ENCODE measurements around the gene ESRRB.

The ESRRB gene

DNA sequence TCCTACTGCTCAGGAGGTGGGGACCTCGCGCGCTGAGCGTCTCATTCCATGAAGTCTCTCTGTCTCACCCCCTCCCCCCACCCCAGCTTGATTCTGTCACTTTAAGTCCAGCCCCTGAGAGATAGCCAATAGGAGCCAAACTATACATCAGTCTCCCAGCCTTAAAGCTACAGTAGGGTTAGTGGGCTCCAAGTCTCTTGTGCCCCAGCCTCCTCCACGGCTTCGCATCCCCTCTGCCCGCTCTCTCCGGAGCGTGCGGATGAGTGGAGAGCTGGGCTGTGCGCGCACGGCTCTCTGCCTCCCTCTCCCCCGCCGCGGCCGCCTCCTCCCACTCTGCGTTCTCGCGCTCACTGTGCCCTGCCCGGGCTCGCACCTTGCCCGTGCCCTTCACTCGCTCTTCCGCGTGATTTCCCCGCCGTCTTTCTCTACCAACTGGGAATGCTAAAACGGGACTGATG, at the start of gene ESRRB:
Gene ESRRB (plus strand): TSS at position 191 of the 458 bp plus-strand sequence. CDS start 265 bp downstream, at position 456.
- Histone ChIP-seq H3K36me3 (ENCODE audit: insufficient read depth, low read length) (no peaks in the 10 kb centered on the region), H3K9me3 (ENCODE audit: control insufficient read depth, insufficient read depth, low read length) (no peaks in the 10 kb centered on the region), H3K4me1 (ENCODE audit: insufficient read depth, low read length) (peaks cover 5% of the 10 kb centered on the region; the same call in 1 of the 2 replicates), H3K9ac (ENCODE audit: low read depth, low read length) (peak within 1 kb of the TSS; percentile 52; the same call in 1 of the 2 replicates)

DNA sequence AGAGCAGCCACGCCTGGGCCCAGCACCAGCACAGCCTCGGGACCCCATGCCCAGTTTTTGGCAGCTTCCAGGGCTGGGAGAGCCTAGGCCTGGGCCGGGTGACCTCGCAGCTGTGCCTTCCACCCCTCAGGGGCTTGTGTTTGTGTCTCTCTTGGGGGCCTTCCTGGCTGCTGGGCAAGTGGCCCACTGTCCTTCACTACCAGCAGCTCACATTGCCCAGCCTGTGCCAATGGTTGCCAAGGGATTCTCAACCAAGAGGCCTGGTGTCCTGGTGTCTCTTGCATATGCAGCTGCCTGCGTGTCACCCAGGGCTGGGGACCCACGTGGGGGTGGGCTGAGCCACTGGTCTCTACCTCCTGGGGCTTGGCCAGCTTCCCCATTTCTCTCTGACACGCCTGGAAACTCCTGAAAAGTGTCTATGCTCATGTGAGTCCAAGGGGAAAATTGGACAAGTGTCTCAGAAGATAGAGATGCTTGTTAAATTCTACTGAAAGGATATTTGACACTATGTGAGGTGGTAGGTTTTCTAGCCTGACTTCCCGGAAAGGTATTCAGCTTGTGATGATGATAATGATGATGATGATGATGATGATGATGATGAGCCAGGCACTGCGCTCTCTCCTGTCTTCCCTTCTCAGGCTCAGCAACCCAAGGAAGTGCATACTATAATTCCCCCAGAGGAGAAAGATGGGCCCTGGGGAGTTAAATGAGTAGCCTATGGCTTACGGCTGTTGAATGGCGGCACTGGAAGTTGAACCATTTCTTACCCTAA, 48.8 kb upstream of the ESRRB start:
- Histone ChIP-seq H3K4me1 (ENCODE audit: insufficient read depth, low read length) (peaks cover 12% of the 10 kb centered on the region), H3K9ac (ENCODE audit: low read depth, low read length) (no peak overlapping the region), H3K36me3 (ENCODE audit: insufficient read depth, low read length) (no peaks in the 10 kb centered on the region), H3K9me3 (ENCODE audit: control insufficient read depth, insufficient read depth, low read length) (no peaks in the 10 kb centered on the region)

DNA sequence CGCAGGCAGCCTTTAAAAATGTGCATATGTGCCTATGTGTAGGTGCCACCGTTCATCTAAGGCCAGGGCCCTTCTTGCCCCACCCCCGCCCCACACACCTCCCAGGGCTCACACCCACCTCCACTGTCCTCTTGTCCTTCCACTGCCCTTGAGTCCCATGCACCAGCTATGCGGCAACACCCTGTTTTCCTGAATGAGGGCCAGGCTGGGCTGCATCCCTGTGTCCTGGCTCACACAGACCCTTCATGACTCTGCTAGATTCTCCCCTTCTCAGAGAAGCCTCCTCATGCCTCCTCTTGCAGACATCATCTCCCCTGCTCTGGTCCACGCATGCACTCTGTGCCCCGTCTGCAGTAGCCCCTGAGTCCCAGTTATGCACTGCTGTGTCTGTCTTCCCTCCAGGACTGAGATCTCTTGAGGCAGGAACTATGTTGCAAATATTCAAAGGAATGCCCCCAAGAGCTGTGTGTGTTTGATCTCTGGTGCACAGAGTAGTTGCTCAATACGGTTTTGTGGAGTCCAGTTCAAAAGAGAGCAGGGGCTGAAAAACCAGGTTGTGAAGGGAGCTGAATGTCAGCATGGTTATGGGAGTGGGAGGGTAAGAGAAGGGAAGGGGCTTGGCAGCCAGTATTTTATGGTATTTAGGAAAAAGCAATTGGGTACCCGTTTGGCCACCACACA, 47.3 kb upstream of the ESRRB start:
- H3K9me3 ChIP-seq (ENCODE audit: control insufficient read depth, insufficient read depth, low read length) = no peaks in the 10 kb centered on the region
- no peak overlapping the region for H3K9ac ChIP-seq (ENCODE audit: low read depth, low read length)
- H3K36me3 ChIP-seq (ENCODE audit: insufficient read depth, low read length) = no peaks in the 10 kb centered on the region
- H3K4me1 ChIP-seq (ENCODE audit: insufficient read depth, low read length) = peaks cover 12% of the 10 kb centered on the region

DNA sequence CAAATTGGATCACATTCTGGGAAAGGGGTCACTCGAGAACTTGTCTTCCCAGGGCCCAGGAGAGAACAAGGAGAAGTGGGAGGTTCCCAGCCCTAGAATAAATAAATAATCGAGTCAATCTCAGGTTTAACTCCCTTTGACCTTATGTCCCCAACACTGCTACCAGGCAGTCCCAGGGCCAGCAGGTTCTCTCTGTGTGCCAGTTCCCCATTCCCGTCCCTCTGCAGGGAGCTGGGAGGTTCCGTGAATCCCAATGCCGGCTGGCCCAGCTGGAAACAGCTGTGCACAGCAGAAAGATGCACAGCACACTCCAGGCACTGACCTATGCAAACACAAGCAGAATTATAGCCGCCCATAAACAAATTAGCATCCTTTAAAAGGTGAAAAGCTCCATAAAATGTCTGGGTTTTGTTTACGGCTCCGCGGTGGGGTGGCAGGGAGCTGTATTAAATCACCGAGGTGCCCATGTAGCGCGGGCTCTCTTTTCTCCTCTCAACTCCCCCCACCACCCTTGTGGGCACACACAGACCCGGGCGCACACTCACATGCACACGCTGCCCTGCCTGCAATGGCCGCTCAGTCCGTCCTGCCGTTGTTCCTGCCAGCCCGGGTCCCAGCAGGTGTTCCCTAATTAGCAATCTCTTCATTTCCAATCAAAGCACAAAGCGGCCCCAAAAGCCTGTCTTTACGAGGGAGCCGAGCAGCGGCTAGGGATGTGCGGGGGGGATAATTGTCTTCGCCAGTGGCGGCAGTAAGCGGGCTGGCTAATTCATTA, 46.6 kb upstream of the ESRRB start:
- H3K9ac ChIP-seq (ENCODE audit: low read depth, low read length) = peak overlapping the region; percentile 52
- no peaks in the 10 kb centered on the region for H3K9me3 ChIP-seq (ENCODE audit: control insufficient read depth, insufficient read depth, low read length)
- peaks cover 14% of the 10 kb centered on the region for H3K4me1 ChIP-seq (ENCODE audit: insufficient read depth, low read length)
- no peaks in the 10 kb centered on the region for H3K36me3 ChIP-seq (ENCODE audit: insufficient read depth, low read length)

DNA sequence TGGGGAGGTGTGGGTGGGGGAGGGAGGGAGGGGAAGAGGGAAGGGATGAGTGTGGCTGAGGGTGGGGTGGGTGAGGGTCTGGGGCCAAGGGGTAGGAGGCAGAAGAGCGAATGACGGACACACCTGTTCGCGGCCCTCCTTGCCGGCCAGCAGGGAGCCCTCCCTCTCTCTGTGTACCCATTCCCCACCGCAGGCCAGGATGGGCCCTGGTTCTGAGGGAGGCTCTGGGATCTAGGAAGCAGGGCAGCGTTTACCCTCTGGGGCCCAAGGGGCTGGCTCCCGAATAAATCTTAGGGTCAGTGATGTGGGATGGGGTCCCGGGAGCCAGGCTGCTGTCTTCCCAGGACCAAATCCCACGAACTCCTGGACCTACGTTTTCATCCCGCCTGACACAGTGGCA, 46.0 kb upstream of the ESRRB start:
- no peaks in the 10 kb centered on the region for H3K36me3 ChIP-seq (ENCODE audit: insufficient read depth, low read length)
- peaks cover 14% of the 10 kb centered on the region for H3K4me1 ChIP-seq (ENCODE audit: insufficient read depth, low read length)
- H3K9me3 ChIP-seq (ENCODE audit: control insufficient read depth, insufficient read depth, low read length) = no peaks in the 10 kb centered on the region
- H3K9ac ChIP-seq (ENCODE audit: low read depth, low read length) = peak overlapping the region; percentile 52; the same call in 1 of the 2 replicates

DNA sequence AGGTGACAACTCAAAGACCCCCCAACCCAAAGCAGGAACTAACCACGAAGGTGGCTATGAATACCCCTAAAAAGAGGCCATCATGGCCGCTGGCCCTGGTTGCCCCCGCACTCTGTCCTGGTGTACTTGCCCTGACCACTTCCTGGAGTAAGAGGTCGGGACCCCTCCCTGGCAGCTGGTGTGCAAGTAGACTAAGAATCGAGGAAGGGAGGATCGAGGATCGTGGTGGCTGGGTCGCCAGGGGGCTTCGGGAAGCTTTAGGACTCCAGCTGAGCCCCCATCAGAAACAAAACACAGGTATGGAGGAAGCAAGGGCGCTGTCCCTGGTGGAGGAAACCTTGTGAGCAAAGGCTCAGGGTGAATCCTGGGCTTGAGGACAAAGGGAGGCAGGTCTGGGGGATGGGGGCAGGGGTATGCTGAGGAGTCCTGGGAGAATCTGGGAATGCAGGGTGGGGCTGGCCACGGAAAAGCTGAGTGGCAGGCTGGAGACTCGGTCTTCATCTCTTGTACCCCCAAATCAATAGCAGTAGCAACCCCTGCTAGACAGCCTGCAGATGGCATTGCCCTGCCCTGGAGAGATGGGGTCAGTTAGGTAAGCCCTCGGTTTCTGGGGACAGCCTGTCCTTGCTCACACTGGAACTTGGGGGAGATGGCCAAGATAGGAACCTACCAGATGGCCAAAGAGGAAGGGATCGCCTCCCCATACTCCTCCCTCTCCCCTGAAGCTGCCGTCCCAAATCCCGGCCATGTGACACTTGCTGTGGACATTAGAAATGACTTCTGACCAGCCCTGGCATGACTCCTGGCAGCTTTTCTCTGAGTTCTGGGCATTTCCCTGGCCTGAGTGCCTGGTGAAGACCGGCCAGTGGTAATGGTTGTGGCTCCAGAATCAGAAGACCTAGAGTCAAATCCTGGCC, 45.3 kb upstream of the ESRRB start:
- no peaks in the 10 kb centered on the region for H3K9me3 ChIP-seq (ENCODE audit: control insufficient read depth, insufficient read depth, low read length)
- H3K4me1 ChIP-seq (ENCODE audit: insufficient read depth, low read length) = peaks cover 14% of the 10 kb centered on the region
- no peaks in the 10 kb centered on the region for H3K36me3 ChIP-seq (ENCODE audit: insufficient read depth, low read length)
- peak overlapping the region; percentile 14; the same call in 1 of the 2 replicates for H3K9ac ChIP-seq (ENCODE audit: low read depth, low read length)

DNA sequence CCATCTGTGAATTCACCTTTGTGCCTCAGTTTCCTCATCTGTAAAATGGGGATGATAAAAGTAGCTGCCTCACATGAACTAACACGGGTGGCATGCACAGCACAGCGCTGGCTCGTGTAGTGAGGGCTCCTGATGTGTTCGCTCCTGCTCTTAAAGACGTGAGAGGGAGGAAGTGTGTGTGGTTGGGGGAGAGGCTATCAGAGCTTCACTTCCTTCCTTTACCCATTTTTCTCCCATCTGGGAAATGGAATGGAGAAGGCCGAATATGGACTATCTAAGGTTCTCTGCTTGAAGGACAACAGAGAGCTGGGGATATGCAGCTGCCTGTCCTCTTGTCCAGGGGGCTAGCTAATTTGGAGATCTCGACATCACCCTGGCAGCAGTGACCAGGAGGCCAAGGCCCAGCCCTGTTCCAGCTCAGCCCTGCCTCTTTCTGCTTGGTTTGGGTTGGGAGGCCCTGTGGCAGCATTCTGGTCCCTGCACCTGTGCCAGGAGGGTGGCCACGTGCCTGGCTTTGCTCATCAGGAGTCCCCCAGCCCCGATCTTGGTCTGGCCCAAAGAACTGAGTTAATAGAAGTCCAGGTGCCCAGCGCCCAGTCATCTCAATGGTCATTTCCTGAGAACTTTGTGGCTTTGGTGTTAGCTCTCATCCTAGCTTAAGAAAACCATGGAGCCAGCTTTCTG, 44.5 kb upstream of the ESRRB start:
- no peaks in the 10 kb centered on the region for H3K9me3 ChIP-seq (ENCODE audit: control insufficient read depth, insufficient read depth, low read length)
- no peak overlapping the region for H3K9ac ChIP-seq (ENCODE audit: low read depth, low read length)
- peaks cover 14% of the 10 kb centered on the region for H3K4me1 ChIP-seq (ENCODE audit: insufficient read depth, low read length)
- H3K36me3 ChIP-seq (ENCODE audit: insufficient read depth, low read length) = no peaks in the 10 kb centered on the region

DNA sequence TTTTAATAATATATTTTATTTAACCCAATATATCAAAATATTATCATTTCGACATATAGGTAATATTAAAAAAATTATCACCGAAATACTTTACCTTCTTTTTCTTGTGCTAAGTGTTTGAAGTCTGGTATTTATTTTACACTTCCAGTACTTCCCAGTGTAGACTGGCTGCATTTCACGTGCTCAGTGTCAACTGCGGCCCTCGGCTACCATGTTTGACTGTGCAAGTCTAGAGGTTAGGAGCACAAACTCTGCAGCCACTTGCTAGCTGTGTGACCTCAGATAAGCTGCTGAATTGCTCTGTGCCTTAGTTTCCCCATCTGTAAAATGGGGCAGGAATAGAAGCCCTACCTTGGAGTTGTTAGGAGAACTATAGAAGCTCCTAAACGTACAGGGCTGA, 42.3 kb upstream of the ESRRB start:
- H3K4me1 ChIP-seq (ENCODE audit: insufficient read depth, low read length) = peaks cover 11% of the 10 kb centered on the region
- H3K9me3 ChIP-seq (ENCODE audit: control insufficient read depth, insufficient read depth, low read length) = no peaks in the 10 kb centered on the region
- H3K36me3 ChIP-seq (ENCODE audit: insufficient read depth, low read length) = no peaks in the 10 kb centered on the region
- H3K9ac ChIP-seq (ENCODE audit: low read depth, low read length) = no peak overlapping the region

DNA sequence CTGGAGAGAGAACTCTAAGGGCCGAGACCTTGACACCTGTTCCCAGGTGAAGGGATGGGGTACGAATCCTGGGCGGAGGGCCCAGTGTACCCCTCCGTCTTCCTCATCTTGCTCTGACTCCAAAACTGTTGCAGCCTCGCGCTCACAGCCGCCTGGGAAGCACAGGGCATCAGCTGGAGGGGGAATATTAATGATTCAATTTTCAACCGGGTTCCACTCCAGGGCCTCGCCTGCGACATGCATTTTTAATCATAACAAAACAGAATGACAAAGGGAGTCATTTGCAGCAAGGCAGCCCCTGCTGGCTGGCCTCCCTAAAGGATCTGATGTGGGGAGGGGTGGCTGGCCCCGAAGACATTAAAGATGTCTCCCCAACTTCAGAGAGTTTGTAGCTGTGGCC, 41.6 kb upstream of the ESRRB start:
- H3K9ac ChIP-seq (ENCODE audit: low read depth, low read length) = no peak overlapping the region
- H3K36me3 ChIP-seq (ENCODE audit: insufficient read depth, low read length) = no peaks in the 10 kb centered on the region
- H3K4me1 ChIP-seq (ENCODE audit: insufficient read depth, low read length) = peaks cover 6% of the 10 kb centered on the region; the same call in 1 of the 2 replicates
- no peaks in the 10 kb centered on the region for H3K9me3 ChIP-seq (ENCODE audit: control insufficient read depth, insufficient read depth, low read length)

DNA sequence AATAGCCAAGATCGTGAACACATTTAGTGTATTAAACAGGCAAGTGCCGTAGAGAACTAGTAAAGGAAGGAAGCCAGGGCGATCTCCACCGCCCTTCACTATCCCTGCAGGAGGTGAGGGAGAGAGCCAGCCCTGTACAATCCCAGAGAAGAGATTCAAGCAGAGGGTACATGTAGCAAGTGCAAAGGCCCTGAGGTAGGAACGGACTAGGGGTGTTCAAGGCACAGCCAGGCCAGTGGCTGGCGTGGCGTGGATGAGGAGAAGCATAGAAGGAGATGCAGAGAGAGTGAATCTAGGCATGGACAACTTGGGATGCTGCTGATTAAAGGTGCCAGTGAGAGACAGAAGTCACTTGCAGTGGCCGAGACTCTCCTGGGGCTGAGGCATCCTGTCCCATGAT, 39.1 kb upstream of the ESRRB start:
- Histone ChIP-seq H3K36me3 (ENCODE audit: insufficient read depth, low read length) (no peaks in the 10 kb centered on the region), H3K4me1 (ENCODE audit: insufficient read depth, low read length) (0 out of 2 replicates have a peak, but pooled peaks cover 2% of the 10 kb centered on the region), H3K9me3 (ENCODE audit: control insufficient read depth, insufficient read depth, low read length) (no peaks in the 10 kb centered on the region), H3K9ac (ENCODE audit: low read depth, low read length) (no peak overlapping the region)

DNA sequence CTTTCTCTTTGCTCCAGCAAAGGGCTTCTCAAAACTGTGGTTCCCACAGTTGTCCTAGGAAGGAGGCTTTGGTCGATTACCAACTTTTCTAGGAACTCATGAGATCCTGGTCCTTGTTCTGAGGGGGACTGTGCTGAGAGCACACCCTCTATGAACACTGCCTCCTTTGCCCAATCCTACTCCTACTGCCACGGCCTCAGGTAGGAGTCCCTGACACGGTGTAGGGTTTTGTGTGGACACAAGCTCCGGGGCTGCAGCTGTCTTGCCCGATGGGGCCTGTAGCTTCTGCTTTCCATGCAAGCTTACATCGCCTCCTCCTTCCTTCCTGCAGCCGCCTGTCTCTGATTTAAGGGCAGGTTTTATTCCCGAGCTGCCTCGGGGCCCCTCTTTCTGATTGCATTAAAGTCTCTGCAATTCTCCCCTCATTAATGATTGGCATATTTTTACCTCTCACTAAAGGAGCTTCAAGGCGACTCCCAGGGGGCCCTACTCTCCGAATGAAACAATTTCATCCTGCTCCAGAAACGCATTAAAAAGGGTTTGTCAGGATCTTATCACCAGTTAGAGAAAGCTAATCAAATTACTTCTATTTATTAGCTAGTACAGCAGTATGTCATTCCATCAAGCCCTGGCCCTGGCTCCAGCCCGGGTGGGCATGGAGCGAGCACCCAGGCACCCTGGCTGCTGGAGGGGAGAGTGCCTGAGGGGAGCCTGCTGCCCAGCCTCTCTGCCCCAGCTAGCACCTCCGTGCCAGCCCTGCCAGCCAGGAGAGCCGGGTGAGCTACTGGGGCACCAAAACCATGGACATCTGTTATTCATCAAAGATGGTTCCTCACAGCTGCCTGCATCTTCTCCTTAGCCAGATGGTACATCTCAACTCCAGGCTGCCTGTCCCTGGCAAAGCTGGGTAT, 38.0 kb upstream of the ESRRB start:
- Histone ChIP-seq H3K9me3 (ENCODE audit: control insufficient read depth, insufficient read depth, low read length) (no peaks in the 10 kb centered on the region), H3K36me3 (ENCODE audit: insufficient read depth, low read length) (no peaks in the 10 kb centered on the region), H3K9ac (ENCODE audit: low read depth, low read length) (no peak overlapping the region), H3K4me1 (ENCODE audit: insufficient read depth, low read length) (0 out of 2 replicates have a peak, but pooled peaks cover 2% of the 10 kb centered on the region)

DNA sequence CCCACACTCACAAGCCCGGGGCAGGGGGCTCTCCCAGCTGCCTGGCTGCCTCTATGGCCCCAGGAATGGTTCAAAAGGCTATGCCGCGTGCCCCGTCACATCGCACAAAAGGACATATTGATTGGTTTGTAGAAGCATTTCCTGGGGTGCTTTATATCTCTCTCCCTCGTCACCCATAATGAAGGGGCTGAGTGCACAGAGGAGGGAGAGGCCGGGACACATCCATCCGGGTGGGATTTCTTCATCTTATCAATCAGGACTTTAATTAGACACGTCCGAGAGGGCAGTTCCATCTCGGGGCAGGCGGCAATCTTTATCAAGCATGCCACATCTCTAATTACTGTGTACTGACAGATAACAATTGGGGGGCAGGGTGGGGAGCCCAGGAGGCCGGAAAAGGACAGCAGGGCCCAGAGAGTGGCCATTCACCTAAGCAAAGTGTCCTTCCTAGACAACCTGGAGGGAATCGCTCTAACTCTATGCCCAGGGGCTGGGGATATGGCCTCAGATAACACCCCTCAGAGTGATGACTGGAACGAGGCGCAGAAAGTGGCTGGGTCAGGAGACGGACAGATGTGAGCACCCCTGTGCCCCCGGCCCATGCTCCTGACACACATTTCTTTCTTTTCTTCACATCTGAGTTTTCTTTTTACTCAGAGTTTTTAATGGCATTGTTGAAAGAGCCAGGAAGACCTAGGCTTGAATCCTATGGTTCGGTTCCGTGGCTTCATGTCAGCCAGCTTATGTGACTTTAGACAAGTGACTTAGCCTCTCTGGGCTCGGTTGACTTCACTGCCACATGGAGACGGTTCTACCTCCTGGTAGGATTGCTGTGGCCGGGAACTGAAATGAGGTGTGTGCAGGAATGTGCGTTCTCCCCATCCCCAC, 36.0 kb upstream of the ESRRB start:
- H3K36me3 ChIP-seq (ENCODE audit: insufficient read depth, low read length) = no peaks in the 10 kb centered on the region
- no peak overlapping the region for H3K9ac ChIP-seq (ENCODE audit: low read depth, low read length)

More for the DNA sequence above, 36.0 kb upstream of the ESRRB start:
- no peaks in the 10 kb centered on the region for H3K4me1 ChIP-seq (ENCODE audit: insufficient read depth, low read length)
- no peaks in the 10 kb centered on the region for H3K9me3 ChIP-seq (ENCODE audit: control insufficient read depth, insufficient read depth, low read length)

All from ES-I3 (cell line).